Small intestine (tissue), 7 donors: ENCODE results near the gene IGF2. TPM values are rescaled to one million over a fixed set of nuclear protein-coding genes. Genes with fewer than 3 reads are reported as not detected.

Experiments used
- DNase-seq, 2 donors: peaks; one replicate each; pipeline versions ENCODE4 v3.0.0 to v3.0.0-alpha.2; 2013
- FAIRE-seq: peaks from 2 replicates; lab custom pipeline; 2012; peaks lifted over from hg19 to GRCh38; lab: Jason Lieb, UNC
- H3K27ac ChIP-seq, 3 donors: one replicate each; pipeline ENCODE4 v1.5.1; 2013; ENCODE audit warnings: low read length in 2 of 3, mild to moderate bottlenecking in 2 of 3, control low read depth in 1 of 3, inconsistent platforms in 1 of 3, low read depth in 1 of 3, moderate library complexity in 1 of 3
- H3K27me3 ChIP-seq, 3 donors: one replicate each; pipeline ENCODE4 v1.6.1; 2013; ENCODE audit warnings: low read length in 3 of 3, inconsistent platforms in 1 of 3; ENCODE audit not compliant: control insufficient read depth in 3 of 3, insufficient read depth in 3 of 3
- H3K36me3 ChIP-seq, 3 donors: one replicate each; pipeline ENCODE4 v1.6.1; 2013; ENCODE audit warnings: low read length in 3 of 3, inconsistent platforms in 1 of 3, low read depth in 1 of 3, mild to moderate bottlenecking in 1 of 3, moderate library complexity in 1 of 3; ENCODE audit not compliant: control insufficient read depth in 3 of 3, insufficient read depth in 2 of 3
- H3K4me1 ChIP-seq, 3 donors: one replicate each; pipeline ENCODE4 v1.6.1; 2013; ENCODE audit warnings: low read length in 2 of 3, inconsistent platforms in 1 of 3, low read depth in 1 of 3, mild to moderate bottlenecking in 1 of 3, moderate library complexity in 1 of 3; ENCODE audit not compliant: control insufficient read depth in 3 of 3, insufficient read depth in 2 of 3
- H3K4me3 ChIP-seq, 3 donors: one replicate each; pipeline ENCODE4 v1.5.1; 2013; ENCODE audit warnings: low read length in 3 of 3, control low read depth in 1 of 3, inconsistent platforms in 1 of 3, low read depth in 1 of 3, mild to moderate bottlenecking in 1 of 3, moderate library complexity in 1 of 3
- H3K9me3 ChIP-seq, 2 donors: one replicate each; pipeline ENCODE4 v1.6.1; 2013; ENCODE audit warnings: low read depth in 1 of 2, low read length in 1 of 2; ENCODE audit not compliant: control insufficient read depth in 2 of 2, insufficient read depth in 1 of 2
- WGBS, 3 donors: extraction: QIAGEN DNeasy Blood & Tissue Kit; methylation state at CpG; one replicate each; pipeline ENCODE4 v1.1.7; 2013; 5-methylcytosine and 5-hydroxymethylcytosine counted together
- polyA plus RNA-seq, 4 donors: library from polyadenylated mRNA; stranded (reverse) in 3 of 4; unstranded in 1 of 4; fragments of 200-250 nt in 3 of 4; fragments of 120-200 nt in 1 of 4; gene quantifications; one replicate each; pipeline versions ENCODE4 v1.2.1 to v1.2.3, GENCODE V29; 2013
- donor health status: healthy with polysubstance abuse.
- donor health status: control.
- donor health status: control.
- donor health status: Bipolar disorder and iron deficiency.
- donor health status: healthy.

The IGF2 gene
- polyA plus RNA-seq, 4 donors, result 0.45 to 183 (median 10.6) TPM

GRCh38 chr11:2106583-2107209 lies 32.5 kb downstream of the IGF2 start:
- H3K9me3 ChIP-seq, result peaks cover 0 to 3% of the 10 kb centered on the region in 2 donors
- H3K36me3 ChIP-seq, result no peaks in the 10 kb centered on the region
- H3K4me3 ChIP-seq, result no peak overlapping the region
- 81 to 87% (median 86%) methylated on average over 1 of the region's 1 CpG for WGBS, 3 donors
- FAIRE-seq (no peak), DNase-seq (no peak)
- peaks cover 0 to 8% (median 0%) of the 10 kb centered on the region in 3 donors for H3K4me1 ChIP-seq
- no peaks in the 10 kb centered on the region for H3K27me3 ChIP-seq
- H3K27ac ChIP-seq, result no peak overlapping the region

- FAIRE-seq (no peak), DNase-seq (no peak)
- no peak overlapping the region for H3K4me3 ChIP-seq
- 85 to 91% (median 87%) methylated on average over 7 of the region's 7 CpGs for WGBS, 3 donors
- peaks cover 0 to 3% of the 10 kb centered on the region in 2 donors for H3K9me3 ChIP-seq
- no peaks in the 10 kb centered on the region for H3K27me3 ChIP-seq
- H3K4me1 ChIP-seq, result peaks cover 0 to 12% (median 0%) of the 10 kb centered on the region in 3 donors
- H3K36me3 ChIP-seq, result no peaks in the 10 kb centered on the region
- no peak overlapping the region for H3K27ac ChIP-seq
Measured at GRCh38 chr11:2105511-2105910, 33.7 kb downstream of the IGF2 start.

- DNase-seq, result no peak
- no peaks in the 10 kb centered on the region for H3K36me3 ChIP-seq
Measured at GRCh38 chr11:2104524-2105440, 34.4 kb downstream of the IGF2 start.

GRCh38 chr11:2103668-2104523 lies 35.3 kb downstream of the IGF2 start:
- no peak overlapping the region for H3K4me3 ChIP-seq
- FAIRE-seq (no peak), DNase-seq (no peak)
- H3K9me3 ChIP-seq, result no peaks in the 10 kb centered on the region
- H3K4me1 ChIP-seq, result peaks cover 0 to 17% (median 0%) of the 10 kb centered on the region in 3 donors
- 93 to 95% (median 95%) methylated on average over 25 of the region's 25 CpGs for WGBS, 3 donors
- no peaks in the 10 kb centered on the region for H3K36me3 ChIP-seq
- H3K27me3 ChIP-seq, result no peaks in the 10 kb centered on the region
- H3K27ac ChIP-seq, result no peak overlapping the region

More at GRCh38 chr11:2104524-2105440, 34.4 kb downstream of the IGF2 start:
- Histone ChIP-seq H3K9me3 (peaks cover 0 to under 1% of the 10 kb centered on the region in 2 donors), H3K27me3 (no peaks in the 10 kb centered on the region), H3K4me1 (peaks cover 0 to 17% (median 0%) of the 10 kb centered on the region in 3 donors), H3K4me3 (no peak overlapping the region), H3K27ac (no peak overlapping the region)
- 88 to 91% (median 89%) methylated on average over 18 of the region's 18 CpGs for WGBS, 3 donors
- FAIRE-seq, result no peak

- Histone ChIP-seq H3K9me3 (no peaks in the 10 kb centered on the region), H3K27me3 (no peaks in the 10 kb centered on the region), H3K4me3 (no peak overlapping the region), H3K4me1 (peaks cover 0 to 17% (median 0%) of the 10 kb centered on the region in 3 donors), H3K36me3 (no peaks in the 10 kb centered on the region), H3K27ac (no peak overlapping the region)
- FAIRE-seq (no peak), DNase-seq (no peak)
- WGBS, 3 donors, result 54 to 80% (median 63%) methylated on average over 2 of the region's 2 CpGs
Measured at GRCh38 chr11:2102883-2103213, 36.3 kb downstream of the IGF2 start.

GRCh38 chr11:2102132-2102882 lies 36.9 kb downstream of the IGF2 start:
- WGBS, 3 donors, result 40 to 55% (median 53%) methylated on average over 8 of the region's 8 CpGs
- no peaks in the 10 kb centered on the region for H3K36me3 ChIP-seq
- H3K9me3 ChIP-seq, result no peaks in the 10 kb centered on the region
- peaks cover 0 to 22% (median 0%) of the 10 kb centered on the region in 3 donors for H3K4me1 ChIP-seq
- DNase-seq (peak; percentile 13 to 49), FAIRE-seq (no peak)
- H3K4me3 ChIP-seq, result no peak overlapping the region
- H3K27ac ChIP-seq, result no peak overlapping the region
- H3K27me3 ChIP-seq, result no peaks in the 10 kb centered on the region

GRCh38 chr11:2101171-2101675 lies 38.0 kb downstream of the IGF2 start:
- H3K9me3 ChIP-seq, result no peaks in the 10 kb centered on the region
- no peaks in the 10 kb centered on the region for H3K36me3 ChIP-seq
- H3K4me1 ChIP-seq, result peaks cover 0 to 25% (median 0%) of the 10 kb centered on the region in 3 donors
- no peak overlapping the region for H3K4me3 ChIP-seq
- WGBS, 3 donors, result 83 to 88% (median 85%) methylated on average over 9 to 10 of the region's 10 CpGs
- H3K27ac ChIP-seq, result no peak overlapping the region
- FAIRE-seq (no peak), DNase-seq (no peak)
- no peaks in the 10 kb centered on the region for H3K27me3 ChIP-seq
